NCI-H1436 (cell line): ENCODE results near the gene CTIF.

Experiments
- DNase-seq: peaks from one replicate; lab custom pipeline; 2025; lab: John Stamatoyannopoulos, UW

CTIF gene

GRCh38 chr18:48901145-48902022, 362.6 kb downstream of the CTIF start:
- DNase-seq, result no peak

GRCh38 chr18:48902023-48902855, 363.4 kb downstream of the CTIF start:
- DNase-seq, result peak; percentile 78

GRCh38 chr18:48902856-48903601, 364.2 kb downstream of the CTIF start:
- no peak for DNase-seq

- DNase-seq, result no peak
Measured at GRCh38 chr18:48904091-48904490, 365.3 kb downstream of the CTIF start.

GRCh38 chr18:48904847-48905394, 366.1 kb downstream of the CTIF start:
- DNase-seq, result no peak

GRCh38 chr18:48905513-48905912, 366.7 kb downstream of the CTIF start:
- DNase-seq, result no peak

- DNase-seq, result no peak
Measured at GRCh38 chr18:48908916-48909315, 370.1 kb downstream of the CTIF start.

- no peak for DNase-seq
Measured at GRCh38 chr18:48909721-48910120, 370.9 kb downstream of the CTIF start.

GRCh38 chr18:48910972-48911545, 372.2 kb downstream of the CTIF start:
- no peak for DNase-seq
